GM21717 (cell line): Measurements from ENCODE around the gene KRTAP12-4.
"Not testable (repeated sequence)": the region's sequence is repeated elsewhere in the genome, so short reads cannot be mapped to it uniquely, and the experiment has no call there.

Experiments used
- ATAC-seq: cut with Tn5 transposase; IDR thresholded peaks from one replicate; pipeline ENCODE4 v1.9.1; 2021; ENCODE audit warnings: mild to moderate bottlenecking, moderate library complexity; ENCODE audit not compliant: unreplicated experiment

KRTAP12-4 gene

DNA sequence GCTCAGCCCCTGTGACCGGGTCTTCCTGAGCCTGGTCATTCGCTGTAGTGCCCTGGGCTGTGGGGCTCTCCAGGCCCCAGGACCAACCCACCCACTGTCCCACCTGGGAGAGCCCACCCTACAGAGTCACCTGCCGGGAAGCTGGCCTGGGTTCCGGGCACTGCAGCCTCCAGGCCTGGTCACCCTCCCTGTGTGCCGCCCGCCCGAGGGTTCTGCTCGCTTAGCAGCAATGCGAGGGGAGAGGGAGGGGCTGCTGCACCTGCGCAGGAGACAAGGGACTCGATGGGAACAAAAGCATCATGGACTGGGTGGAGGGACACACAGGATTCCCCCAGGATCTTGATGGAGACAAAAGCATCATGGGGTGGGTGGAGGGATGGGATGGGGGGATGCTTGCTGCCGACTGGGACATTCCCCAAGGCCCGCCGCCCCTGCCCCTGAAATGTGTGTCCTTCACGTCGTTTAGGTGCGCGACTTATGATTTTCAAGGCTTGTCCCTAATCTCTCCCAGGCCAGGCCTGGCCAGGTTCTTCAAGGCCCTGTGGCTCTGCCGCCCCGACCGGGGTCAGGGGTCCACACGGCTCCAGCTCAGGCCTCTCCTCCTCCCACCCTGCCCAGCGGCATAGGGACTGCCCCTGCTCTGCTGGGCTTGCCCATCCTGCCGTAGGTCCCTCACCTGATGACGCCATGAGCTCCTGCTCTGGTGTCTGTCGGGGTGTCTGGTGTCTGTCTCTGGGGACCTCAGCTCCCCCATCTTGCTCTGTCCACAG is 40.9 kb downstream of the KRTAP12-4 start:
- no peak for ATAC-seq

DNA sequence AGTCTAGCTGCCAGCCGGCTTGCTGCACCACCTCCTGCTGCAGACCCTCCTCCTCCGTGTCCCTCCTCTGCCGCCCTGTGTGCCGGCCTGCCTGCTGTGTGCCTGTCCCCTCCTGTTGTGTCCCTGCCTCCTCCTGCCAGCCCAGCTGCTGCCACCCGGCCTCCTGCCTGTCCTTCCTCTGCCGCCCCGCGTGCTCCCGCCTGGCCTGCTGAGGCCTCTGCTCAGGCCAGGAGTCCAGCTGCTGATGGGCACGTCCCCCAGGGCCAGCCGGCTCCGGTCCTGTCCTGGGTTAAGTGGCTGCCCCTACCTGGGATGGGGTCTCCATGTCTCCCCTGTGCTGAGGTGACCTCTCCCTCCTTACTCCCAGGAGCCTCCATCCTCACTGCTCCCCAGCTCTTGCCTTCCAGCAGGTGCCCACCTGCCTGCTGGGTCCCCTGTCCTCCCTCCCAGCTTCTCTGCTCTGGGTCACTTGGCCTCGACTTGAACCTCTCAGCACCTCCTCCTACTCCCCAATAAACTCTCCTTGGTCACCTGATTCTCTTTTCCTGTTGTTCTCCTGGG is 41.7 kb downstream of the KRTAP12-4 start:
- no peak for ATAC-seq

DNA sequence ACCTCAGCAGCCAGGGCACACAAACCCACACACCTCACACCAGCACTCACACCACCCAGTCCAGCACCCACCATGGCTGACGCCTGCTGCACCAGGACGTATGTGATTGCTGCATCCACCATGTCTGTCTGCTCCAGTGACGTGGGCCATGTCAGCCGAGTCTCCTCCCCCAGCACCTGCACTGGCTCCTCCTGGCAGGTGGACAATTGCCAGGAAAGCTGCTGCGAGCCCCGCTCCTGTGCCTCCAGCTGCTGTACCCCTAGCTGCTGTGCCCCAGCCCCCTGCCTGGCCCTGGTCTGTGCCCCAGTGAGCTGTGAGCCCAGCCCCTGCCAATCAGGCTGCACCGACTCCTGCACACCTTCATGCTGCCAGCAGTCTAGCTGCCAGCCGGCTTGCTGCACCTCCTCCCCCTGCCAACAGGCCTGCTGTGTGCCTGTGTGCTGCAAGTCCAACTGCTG is 42.4 kb downstream of the KRTAP12-4 start, which contains the start of gene KRTAP10-8:
Gene KRTAP10-8, plus strand, starts transcription at position 51 of the 458 bp plus-strand sequence. Its CDS starts 22 bp downstream, at position 73.
- no peak for ATAC-seq

DNA sequence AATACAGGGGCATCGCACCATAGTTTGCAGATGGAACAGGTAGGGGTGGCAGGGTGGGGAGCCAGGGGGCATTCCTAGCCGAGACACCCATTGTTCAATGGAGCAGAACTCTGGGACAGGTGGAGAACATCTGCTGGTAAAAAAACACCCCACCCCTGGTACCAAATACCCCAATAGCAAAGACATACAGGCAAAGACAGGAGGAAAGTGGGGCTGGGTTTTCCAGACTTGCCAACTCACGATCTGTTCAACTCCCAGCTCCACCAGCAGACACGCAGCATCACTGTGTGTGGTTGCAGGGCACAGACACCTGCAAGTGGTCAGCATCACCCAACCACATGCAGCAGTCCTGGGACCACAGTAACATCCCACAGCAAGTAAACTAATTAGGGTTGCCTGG is 42.9 kb downstream of the KRTAP12-4 start:
- ATAC-seq, result no peak

DNA sequence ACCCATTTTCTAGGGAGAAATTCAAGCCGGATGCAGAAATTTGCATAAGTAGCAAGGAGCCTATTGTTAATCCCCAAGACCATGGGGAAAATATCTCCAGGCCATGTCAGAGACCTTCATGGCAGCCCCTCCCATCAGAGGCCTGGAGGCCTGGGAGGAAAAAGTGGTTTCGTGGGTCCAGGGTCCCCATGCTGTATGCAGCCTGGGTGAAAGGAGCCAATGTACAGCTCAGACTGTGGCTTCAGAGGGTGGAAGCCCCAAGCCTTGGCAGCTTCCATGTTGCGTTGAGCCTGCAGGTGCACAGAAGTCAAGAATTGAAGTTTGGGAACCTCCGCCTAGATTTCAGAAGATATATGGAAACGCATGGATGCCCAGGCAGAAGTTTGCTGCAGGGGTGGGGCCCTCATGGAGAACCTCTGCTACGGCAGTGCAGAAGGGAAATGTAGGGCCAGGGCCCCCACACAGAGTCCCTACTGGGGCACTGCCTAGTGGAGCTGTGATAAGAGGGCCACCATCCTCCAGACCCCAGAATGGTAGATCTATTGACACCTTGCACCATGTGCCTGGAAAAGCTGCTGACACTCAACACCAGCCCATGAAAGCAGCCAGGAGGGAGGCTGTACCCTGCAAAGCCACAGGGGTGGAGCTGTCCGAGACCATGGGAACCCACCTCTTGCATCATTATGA is 44.2 kb downstream of the KRTAP12-4 start:
- ATAC-seq, result not testable (repeated sequence)

DNA sequence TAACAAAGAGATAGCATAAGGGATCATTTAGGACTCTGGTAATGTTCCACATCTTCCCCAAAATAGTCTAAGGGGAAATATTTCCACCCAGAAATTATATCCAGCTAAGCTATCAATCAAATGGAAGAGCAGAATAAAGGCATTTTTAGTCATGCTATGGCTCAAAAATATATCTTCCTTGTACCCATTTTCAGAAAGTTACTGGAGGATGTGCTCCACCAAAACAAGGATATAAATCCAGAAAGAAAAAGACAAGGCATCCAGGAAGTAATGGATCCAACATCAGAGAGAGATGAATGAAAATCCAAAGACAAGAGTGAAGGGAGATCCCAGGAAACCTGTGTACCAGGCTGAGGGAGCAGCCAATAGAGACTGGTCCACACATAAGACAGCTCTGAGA is 45.3 kb downstream of the KRTAP12-4 start:
- ATAC-seq, result no peak

DNA sequence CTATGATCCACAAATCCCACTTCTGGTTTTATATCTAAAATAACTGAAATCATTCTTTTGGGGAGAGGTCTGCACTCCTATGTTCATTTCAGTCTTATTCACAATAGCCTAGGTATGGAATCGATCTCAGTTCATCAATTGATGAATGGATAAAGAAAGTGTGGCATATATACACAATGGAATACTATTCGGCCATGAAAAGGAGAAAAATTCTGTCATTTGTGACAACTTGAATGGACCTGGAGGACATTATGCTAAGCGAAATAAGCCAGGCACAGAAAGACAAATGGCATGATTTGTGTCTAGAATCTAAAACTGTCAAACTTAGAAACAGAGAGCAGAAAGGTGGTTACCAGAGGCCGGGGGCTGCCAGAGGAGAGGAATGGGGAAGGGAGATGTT is 48.0 kb downstream of the KRTAP12-4 start:
- ATAC-seq, result no peak
